ENCODE results near the gene NINJ1.

DNA sequence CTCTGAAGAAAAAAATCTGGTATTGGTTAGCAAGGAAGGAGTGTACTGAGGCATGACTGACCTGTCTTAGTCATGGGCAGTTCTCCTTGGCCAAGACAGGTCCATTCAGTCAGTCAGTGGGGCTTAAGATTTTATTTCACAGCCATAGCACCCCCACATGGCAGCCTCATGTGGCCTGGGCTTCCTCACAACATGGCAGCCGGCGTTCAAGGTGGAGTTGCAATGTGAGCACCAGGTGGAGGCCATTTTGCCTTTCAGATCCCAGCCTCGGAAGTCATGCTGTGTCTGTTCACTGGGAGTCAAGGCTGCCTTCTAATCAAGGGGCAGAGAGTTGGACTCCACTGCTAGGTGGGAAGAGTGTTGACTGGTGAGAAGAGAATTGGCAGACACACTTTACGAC, 48.4 kb downstream of the NINJ1 start:
- TF ChIP-seq NCOR1 (IDR thresholded peaks at IDR 0.05; ENCODE audit: borderline replicate concordance, low read length) (no peak), POLR2AphosphoS5 (IDR thresholded peaks at IDR 0.05; ENCODE audit: low read depth, low read length) (no peak), ZFP90 (CRISPR knock-in tag; IDR thresholded peaks at IDR 0.05; ENCODE audit: borderline replicate concordance) (no peak), ZSCAN20 (CRISPR knock-in tag; IDR thresholded peaks at IDR 0.05; ENCODE audit: borderline replicate concordance) (no peak)
- TF ChIP-seq, protein P1, sequence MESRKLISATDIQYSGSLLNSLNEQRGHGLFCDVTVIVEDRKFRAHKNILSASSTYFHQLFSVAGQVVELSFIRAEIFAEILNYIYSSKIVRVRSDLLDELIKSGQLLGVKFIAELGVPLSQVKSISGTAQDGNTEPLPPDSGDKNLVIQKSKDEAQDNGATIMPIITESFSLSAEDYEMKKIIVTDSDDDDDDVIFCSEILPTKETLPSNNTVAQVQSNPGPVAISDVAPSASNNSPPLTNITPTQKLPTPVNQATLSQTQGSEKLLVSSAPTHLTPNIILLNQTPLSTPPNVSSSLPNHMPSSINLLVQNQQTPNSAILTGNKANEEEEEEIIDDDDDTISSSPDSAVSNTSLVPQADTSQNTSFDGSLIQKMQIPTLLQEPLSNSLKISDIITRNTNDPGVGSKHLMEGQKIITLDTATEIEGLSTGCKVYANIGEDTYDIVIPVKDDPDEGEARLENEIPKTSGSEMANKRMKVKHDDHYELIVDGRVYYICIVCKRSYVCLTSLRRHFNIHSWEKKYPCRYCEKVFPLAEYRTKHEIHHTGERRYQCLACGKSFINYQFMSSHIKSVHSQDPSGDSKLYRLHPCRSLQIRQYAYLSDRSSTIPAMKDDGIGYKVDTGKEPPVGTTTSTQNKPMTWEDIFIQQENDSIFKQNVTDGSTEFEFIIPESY (CRISPR knock-in tag; IDR thresholded peaks at IDR 0.05), result no peak
- TF ChIP-seq, protein P2, sequence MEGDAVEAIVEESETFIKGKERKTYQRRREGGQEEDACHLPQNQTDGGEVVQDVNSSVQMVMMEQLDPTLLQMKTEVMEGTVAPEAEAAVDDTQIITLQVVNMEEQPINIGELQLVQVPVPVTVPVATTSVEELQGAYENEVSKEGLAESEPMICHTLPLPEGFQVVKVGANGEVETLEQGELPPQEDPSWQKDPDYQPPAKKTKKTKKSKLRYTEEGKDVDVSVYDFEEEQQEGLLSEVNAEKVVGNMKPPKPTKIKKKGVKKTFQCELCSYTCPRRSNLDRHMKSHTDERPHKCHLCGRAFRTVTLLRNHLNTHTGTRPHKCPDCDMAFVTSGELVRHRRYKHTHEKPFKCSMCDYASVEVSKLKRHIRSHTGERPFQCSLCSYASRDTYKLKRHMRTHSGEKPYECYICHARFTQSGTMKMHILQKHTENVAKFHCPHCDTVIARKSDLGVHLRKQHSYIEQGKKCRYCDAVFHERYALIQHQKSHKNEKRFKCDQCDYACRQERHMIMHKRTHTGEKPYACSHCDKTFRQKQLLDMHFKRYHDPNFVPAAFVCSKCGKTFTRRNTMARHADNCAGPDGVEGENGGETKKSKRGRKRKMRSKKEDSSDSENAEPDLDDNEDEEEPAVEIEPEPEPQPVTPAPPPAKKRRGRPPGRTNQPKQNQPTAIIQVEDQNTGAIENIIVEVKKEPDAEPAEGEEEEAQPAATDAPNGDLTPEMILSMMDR (CRISPR knock-in tag; IDR thresholded peaks at IDR 0.05), result no peak
- TF ChIP-seq, protein P3, sequence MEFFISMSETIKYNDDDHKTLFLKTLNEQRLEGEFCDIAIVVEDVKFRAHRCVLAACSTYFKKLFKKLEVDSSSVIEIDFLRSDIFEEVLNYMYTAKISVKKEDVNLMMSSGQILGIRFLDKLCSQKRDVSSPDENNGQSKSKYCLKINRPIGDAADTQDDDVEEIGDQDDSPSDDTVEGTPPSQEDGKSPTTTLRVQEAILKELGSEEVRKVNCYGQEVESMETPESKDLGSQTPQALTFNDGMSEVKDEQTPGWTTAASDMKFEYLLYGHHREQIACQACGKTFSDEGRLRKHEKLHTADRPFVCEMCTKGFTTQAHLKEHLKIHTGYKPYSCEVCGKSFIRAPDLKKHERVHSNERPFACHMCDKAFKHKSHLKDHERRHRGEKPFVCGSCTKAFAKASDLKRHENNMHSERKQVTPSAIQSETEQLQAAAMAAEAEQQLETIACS (CRISPR knock-in tag; IDR thresholded peaks at IDR 0.05), result no peak
